GM18526 (cell line): ENCODE measurements around the gene ADCY4.

Source experiments
- POLR2A ChIP-seq: IDR thresholded peaks from 3 replicates; pipeline ENCODE4 v1.6.1; 2011; ENCODE audit not compliant: insufficient read length; ENCODE audit errors: extremely low read depth

ADCY4 gene

GRCh38 chr14:24334431-24335291, at the start of gene ADCY4:
Gene ADCY4, minus strand, starts transcription at chr14:24335071. Its CDS starts 419 bp downstream, at chr14:24334652.
- TF ChIP-seq POLR2A = no peak

- no peak for TF ChIP-seq POLR2A
Observed at GRCh38 chr14:24384169-24384568, 49.3 kb upstream of the ADCY4 start.

- TF ChIP-seq POLR2A = no peak
Observed at GRCh38 chr14:24382064-24382371, 47.1 kb upstream of the ADCY4 start.

GRCh38 chr14:24381363-24382063, 46.6 kb upstream of the ADCY4 start:
- TF ChIP-seq POLR2A = no peak

- no peak for TF ChIP-seq POLR2A
Observed at GRCh38 chr14:24379907-24380730, 45.2 kb upstream of the ADCY4 start.

GRCh38 chr14:24378981-24379906, 44.4 kb upstream of the ADCY4 start:
- no peak for TF ChIP-seq POLR2A

GRCh38 chr14:24378327-24378726, 43.5 kb upstream of the ADCY4 start:
- TF ChIP-seq POLR2A = no peak

- TF ChIP-seq POLR2A = no peak
Observed at GRCh38 chr14:24377657-24378056, 42.8 kb upstream of the ADCY4 start.

GRCh38 chr14:24377126-24377525, 42.3 kb upstream of the ADCY4 start:
- TF ChIP-seq POLR2A = no peak

- no peak for TF ChIP-seq POLR2A
Observed at GRCh38 chr14:24376448-24377070, 41.7 kb upstream of the ADCY4 start.

GRCh38 chr14:24372701-24373416, 38.0 kb upstream of the ADCY4 start:
- no peak for TF ChIP-seq POLR2A

- no peak for TF ChIP-seq POLR2A
Observed at GRCh38 chr14:24370748-24371147, 35.9 kb upstream of the ADCY4 start.

GRCh38 chr14:24369907-24370687, 35.2 kb upstream of the ADCY4 start:
- TF ChIP-seq POLR2A = no peak
